Nephron progenitor cell (in vitro differentiated cells): Measurements from ENCODE around the gene MX2.

Experiments used
- DNase-seq: peaks from one replicate; pipeline ENCODE4 v3.0.0; 2021
- H3K27ac Mint-ChIP-seq: 2 replicates; pipeline ENCODE4 v1.8.0; 2021; ENCODE audit warnings: mild to moderate bottlenecking, moderate library complexity, mixed read lengths
- H3K27me3 Mint-ChIP-seq: 2 replicates; pipeline ENCODE4 v1.8.0; 2021; ENCODE audit warnings: mild to moderate bottlenecking, low read depth, mixed read lengths; ENCODE audit not compliant: poor library complexity
- H3K36me3 Mint-ChIP-seq: 2 replicates; pipeline ENCODE4 v1.8.0; 2021; ENCODE audit warnings: low read depth, mixed read lengths
- H3K4me1 Mint-ChIP-seq: 2 replicates; pipeline ENCODE4 v1.8.0; 2021; ENCODE audit warnings: mixed read lengths
- H3K4me3 Mint-ChIP-seq: 2 replicates; pipeline ENCODE4 v1.8.0; 2021; ENCODE audit warnings: mild to moderate bottlenecking, moderate library complexity, mixed read lengths
- H3K9me3 Mint-ChIP-seq: 2 replicates; pipeline ENCODE4 v1.8.0; 2021; ENCODE audit warnings: mild to moderate bottlenecking, moderate library complexity, mixed read lengths
- TF ChIP-seq, protein P1 (sequence below): fragments of 200-600 bp; sonication (generic); IDR thresholded peaks from 2 replicates; pipeline ENCODE4 v1.5.0; 2021; ENCODE audit warnings: antibody characterized with exemption

The MX2 gene

GRCh38 chr21:41379901-41380300 lies 18.1 kb downstream of the MX2 start:
- TF ChIP-seq, protein P1, sequence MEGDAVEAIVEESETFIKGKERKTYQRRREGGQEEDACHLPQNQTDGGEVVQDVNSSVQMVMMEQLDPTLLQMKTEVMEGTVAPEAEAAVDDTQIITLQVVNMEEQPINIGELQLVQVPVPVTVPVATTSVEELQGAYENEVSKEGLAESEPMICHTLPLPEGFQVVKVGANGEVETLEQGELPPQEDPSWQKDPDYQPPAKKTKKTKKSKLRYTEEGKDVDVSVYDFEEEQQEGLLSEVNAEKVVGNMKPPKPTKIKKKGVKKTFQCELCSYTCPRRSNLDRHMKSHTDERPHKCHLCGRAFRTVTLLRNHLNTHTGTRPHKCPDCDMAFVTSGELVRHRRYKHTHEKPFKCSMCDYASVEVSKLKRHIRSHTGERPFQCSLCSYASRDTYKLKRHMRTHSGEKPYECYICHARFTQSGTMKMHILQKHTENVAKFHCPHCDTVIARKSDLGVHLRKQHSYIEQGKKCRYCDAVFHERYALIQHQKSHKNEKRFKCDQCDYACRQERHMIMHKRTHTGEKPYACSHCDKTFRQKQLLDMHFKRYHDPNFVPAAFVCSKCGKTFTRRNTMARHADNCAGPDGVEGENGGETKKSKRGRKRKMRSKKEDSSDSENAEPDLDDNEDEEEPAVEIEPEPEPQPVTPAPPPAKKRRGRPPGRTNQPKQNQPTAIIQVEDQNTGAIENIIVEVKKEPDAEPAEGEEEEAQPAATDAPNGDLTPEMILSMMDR = no peak
- no peak overlapping the region for H3K27ac Mint-ChIP-seq
- H3K36me3 Mint-ChIP-seq = no peaks in the 10 kb centered on the region
- peaks cover 20% of the 10 kb centered on the region for H3K9me3 Mint-ChIP-seq
- H3K27me3 Mint-ChIP-seq = peaks cover 14% of the 10 kb centered on the region
- no peak overlapping the region for H3K4me3 Mint-ChIP-seq
- H3K4me1 Mint-ChIP-seq = no peaks in the 10 kb centered on the region
- no peak for DNase-seq

GRCh38 chr21:41381731-41382130 lies 19.9 kb downstream of the MX2 start:
- TF ChIP-seq, protein P1 = no peak
- Mint-ChIP-seq H3K27ac (no peak overlapping the region), H3K27me3 (peaks cover 10% of the 10 kb centered on the region), H3K4me1 (no peaks in the 10 kb centered on the region), H3K36me3 (no peaks in the 10 kb centered on the region), H3K4me3 (no peak overlapping the region), H3K9me3 (peaks cover 28% of the 10 kb centered on the region)
- DNase-seq = no peak

GRCh38 chr21:41387042-41387819 lies 25.4 kb downstream of the MX2 start:
- Mint-ChIP-seq H3K4me3 (no peak overlapping the region), H3K36me3 (no peaks in the 10 kb centered on the region), H3K27ac (no peak overlapping the region), H3K9me3 (peaks cover 30% of the 10 kb centered on the region), H3K4me1 (peaks cover 14% of the 10 kb centered on the region), H3K27me3 (peaks cover 6% of the 10 kb centered on the region)
- TF ChIP-seq, protein P1 = no peak
- DNase-seq = no peak

DNA sequence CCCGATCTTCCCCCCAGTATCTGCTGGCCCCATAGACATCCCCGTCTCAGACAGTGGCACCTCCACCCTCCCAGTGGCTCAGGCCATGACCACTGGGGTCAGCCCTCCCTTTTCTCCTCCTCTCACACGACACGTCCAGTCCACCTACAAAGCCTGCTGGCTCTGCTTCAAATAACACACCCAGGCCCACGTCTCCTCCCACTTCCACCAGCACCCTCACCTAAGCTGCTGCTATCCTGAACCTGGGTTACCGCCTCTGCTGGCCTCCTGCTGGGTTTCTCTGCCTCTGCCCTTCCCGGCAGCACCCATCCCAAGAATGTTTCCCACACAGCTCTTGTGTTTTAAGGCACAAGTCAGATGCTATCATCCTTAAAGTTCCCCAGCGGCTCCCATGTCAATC lies 26.0 kb downstream of the MX2 start:
- Mint-ChIP-seq H3K4me1 (peaks cover 14% of the 10 kb centered on the region), H3K9me3 (peaks cover 27% of the 10 kb centered on the region), H3K27me3 (peaks cover 6% of the 10 kb centered on the region), H3K36me3 (no peaks in the 10 kb centered on the region), H3K4me3 (no peak overlapping the region), H3K27ac (no peak overlapping the region)
- no peak for DNase-seq
- TF ChIP-seq, protein P1 = no peak

- Mint-ChIP-seq H3K4me1 (peaks cover 14% of the 10 kb centered on the region), H3K27ac (no peak overlapping the region), H3K9me3 (peaks cover 26% of the 10 kb centered on the region), H3K4me3 (no peak overlapping the region), H3K36me3 (no peaks in the 10 kb centered on the region), H3K27me3 (peaks cover 6% of the 10 kb centered on the region)
- no peak for DNase-seq
- TF ChIP-seq, protein P1 = no peak
Measured at GRCh38 chr21:41388259-41388658, 26.4 kb downstream of the MX2 start.
